Measurements from ENCODE around the gene FGF14. TPM values are rescaled to one million over a fixed set of nuclear protein-coding genes. Genes with fewer than 3 reads are reported as not detected.

FGF14 gene
- total and polyA plus RNA-seq, 2 donors (not counting 1 experiment from before 2014, with no cell fraction given) = under 0.01 TPM; not detected in 1

DNA sequence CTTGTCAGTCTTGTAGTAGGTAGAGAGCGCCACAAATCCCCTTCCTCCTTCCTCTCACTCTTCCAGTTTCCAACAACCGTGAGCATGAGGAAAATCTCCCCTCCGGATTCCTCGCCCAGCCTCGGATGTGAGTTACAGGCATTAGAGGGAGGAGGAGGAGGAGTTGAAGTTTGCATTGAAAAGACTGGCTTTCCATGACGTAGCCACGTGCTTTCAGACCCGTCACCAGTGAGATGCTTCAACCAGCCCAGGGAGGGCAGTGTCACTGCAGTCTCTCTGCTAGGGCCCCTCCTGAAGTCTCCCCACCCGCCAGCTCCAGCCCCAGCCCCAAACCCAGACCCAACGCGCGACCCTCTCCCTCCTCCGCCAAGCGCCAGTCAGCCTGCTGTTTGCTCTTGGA, 442 bp upstream of the FGF14 start:
- H3K4me2 ChIP-seq (replicated peaks; ENCODE audit: low read depth, low read length, poor library complexity, severe bottlenecking) = peak overlapping the region; percentile 48
- Mint-ChIP-seq H3K4me3 (peak overlapping the region; percentile 52), H3K4me1 (peaks cover 29% of the 10 kb centered on the region), H3K27me3 (peaks cover 55% of the 10 kb centered on the region), H3K27ac (no peak overlapping the region), H3K9me3 (ENCODE audit: insufficient read depth) (no peaks in the 10 kb centered on the region)
- CTCF ChIA-PET = no interaction called here
- intact Hi-C loops (cut with micrococcal nuclease) = no loop called here
- H4K20me1 ChIP-seq (ENCODE audit: control insufficient read depth, insufficient read depth, low read length, poor library complexity, severe bottlenecking) = no peaks in the 10 kb centered on the region
- H3K9ac ChIP-seq (ENCODE audit: low read length) = no peak overlapping the region
- no peaks in the 10 kb centered on the region for H3K36me3 ChIP-seq (replicated peaks in 1 of 2; ENCODE audit: control extremely low read depth in 1 of 2, control insufficient read depth in 1 of 2, extremely low read depth in 1 of 2, insufficient read depth in 2 of 2, low read length in 1 of 2)
- WGBS (ENCODE audit: insufficient coverage) = 0% methylated on average over 1 of the region's 14 CpGs
- H3K27ac ChIP-seq (ENCODE audit: low read length in 2 of 2) = no peak overlapping the region
- ATAC-seq (ENCODE audit: low read depth) (peak; percentile 50), DNase-seq (peak; percentile 29)
- H3K9me3 ChIP-seq (ENCODE audit: control extremely low read depth in 1 of 3, control insufficient read depth in 2 of 3, insufficient read depth in 1 of 3, low read length in 2 of 3) = peaks cover 0 to 14% (median 0%) of the 10 kb centered on the region in 3 donors
- H3K79me2 ChIP-seq (ENCODE audit: control insufficient read depth, insufficient read depth, low read length) = no peaks in the 10 kb centered on the region
- peaks cover 0 to 40% (median 28%) of the 10 kb centered on the region in 4 experiments for H3K27me3 ChIP-seq (replicated peaks in 1 of 4; ENCODE audit: control extremely low read depth in 1 of 4, control insufficient read depth in 3 of 4, insufficient read depth in 4 of 4, low read length in 3 of 4)
- H3K4me1 ChIP-seq (ENCODE audit: control insufficient read depth in 2 of 2, insufficient read depth in 2 of 2, low read length in 2 of 2) = peaks cover 30 to 32% of the 10 kb centered on the region in 2 donors
- peak overlapping the region in 1 of 5 experiments; percentile 29 for H3K4me3 ChIP-seq (ENCODE audit: control extremely low read depth in 1 of 5, extremely low read depth in 1 of 5, insufficient read depth in 1 of 5, low read depth in 2 of 5, low read length in 4 of 5)
- TF ChIP-seq EZH2 (IDR thresholded peaks at IDR 0.05; ENCODE audit: borderline replicate concordance, insufficient read depth, low read depth, low read length, poor library complexity, severe bottlenecking) = no peak
- TF ChIP-seq, protein P1, sequence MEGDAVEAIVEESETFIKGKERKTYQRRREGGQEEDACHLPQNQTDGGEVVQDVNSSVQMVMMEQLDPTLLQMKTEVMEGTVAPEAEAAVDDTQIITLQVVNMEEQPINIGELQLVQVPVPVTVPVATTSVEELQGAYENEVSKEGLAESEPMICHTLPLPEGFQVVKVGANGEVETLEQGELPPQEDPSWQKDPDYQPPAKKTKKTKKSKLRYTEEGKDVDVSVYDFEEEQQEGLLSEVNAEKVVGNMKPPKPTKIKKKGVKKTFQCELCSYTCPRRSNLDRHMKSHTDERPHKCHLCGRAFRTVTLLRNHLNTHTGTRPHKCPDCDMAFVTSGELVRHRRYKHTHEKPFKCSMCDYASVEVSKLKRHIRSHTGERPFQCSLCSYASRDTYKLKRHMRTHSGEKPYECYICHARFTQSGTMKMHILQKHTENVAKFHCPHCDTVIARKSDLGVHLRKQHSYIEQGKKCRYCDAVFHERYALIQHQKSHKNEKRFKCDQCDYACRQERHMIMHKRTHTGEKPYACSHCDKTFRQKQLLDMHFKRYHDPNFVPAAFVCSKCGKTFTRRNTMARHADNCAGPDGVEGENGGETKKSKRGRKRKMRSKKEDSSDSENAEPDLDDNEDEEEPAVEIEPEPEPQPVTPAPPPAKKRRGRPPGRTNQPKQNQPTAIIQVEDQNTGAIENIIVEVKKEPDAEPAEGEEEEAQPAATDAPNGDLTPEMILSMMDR (IDR thresholded peaks at IDR 0.05) = no peak
- POLR2A ChIA-PET = no interaction called here
- peak overlapping the region; percentile 38 for H2AFZ ChIP-seq (ENCODE audit: insufficient read depth, low read depth, low read length, poor library complexity, severe bottlenecking)

DNA sequence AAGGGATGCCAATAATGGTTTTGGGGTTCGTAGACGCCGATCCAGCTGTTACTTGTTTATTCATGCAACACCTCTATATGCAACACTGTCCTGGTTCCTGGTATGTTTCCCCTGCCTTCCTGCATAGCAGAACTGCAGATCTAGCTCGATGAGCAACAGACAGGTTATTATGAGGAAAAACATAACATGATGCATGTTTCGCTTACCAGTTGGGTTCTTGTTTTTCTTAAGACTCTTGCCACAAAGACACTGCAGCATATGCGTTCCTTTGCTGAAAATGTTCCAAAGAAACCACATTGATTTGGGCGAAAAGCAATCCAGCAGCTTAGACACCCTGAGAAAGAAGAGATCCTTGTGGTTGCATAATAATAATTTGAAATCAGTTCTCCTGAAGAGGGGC, 583 bp downstream of the FGF14 start:
- peaks cover 0 to 14% (median 0%) of the 10 kb centered on the region in 3 donors for H3K9me3 ChIP-seq (ENCODE audit: control extremely low read depth in 1 of 3, control insufficient read depth in 2 of 3, insufficient read depth in 1 of 3, low read length in 2 of 3)
- H3K27me3 ChIP-seq (replicated peaks in 1 of 4; ENCODE audit: control extremely low read depth in 1 of 4, control insufficient read depth in 3 of 4, insufficient read depth in 4 of 4, low read length in 3 of 4) = peaks cover 0 to 42% (median 31%) of the 10 kb centered on the region in 4 experiments
- H3K4me2 ChIP-seq (replicated peaks; ENCODE audit: low read depth, low read length, poor library complexity, severe bottlenecking) = peak overlapping the region; percentile 73
- H3K27ac ChIP-seq (ENCODE audit: low read length in 2 of 2) = no peak overlapping the region
- ChIA-PET POLR2A (no interaction called here), CTCF (no interaction called here)
- no peak overlapping the region for H3K9ac ChIP-seq (ENCODE audit: low read length)
- H4K20me1 ChIP-seq (ENCODE audit: control insufficient read depth, insufficient read depth, low read length, poor library complexity, severe bottlenecking) = no peaks in the 10 kb centered on the region
- Mint-ChIP-seq H3K4me3 (peak overlapping the region; percentile 51), H3K9me3 (ENCODE audit: insufficient read depth) (no peaks in the 10 kb centered on the region), H3K27ac (no peak overlapping the region), H3K27me3 (peaks cover 54% of the 10 kb centered on the region), H3K4me1 (peaks cover 29% of the 10 kb centered on the region)
- peaks cover 30 to 32% of the 10 kb centered on the region in 2 donors for H3K4me1 ChIP-seq (ENCODE audit: control insufficient read depth in 2 of 2, insufficient read depth in 2 of 2, low read length in 2 of 2)
- WGBS (ENCODE audit: insufficient coverage) = 27% methylated on average over 5 of the region's 7 CpGs
- no peaks in the 10 kb centered on the region for H3K79me2 ChIP-seq (ENCODE audit: control insufficient read depth, insufficient read depth, low read length)
- TF ChIP-seq, protein P1 (IDR thresholded peaks at IDR 0.05) = no peak
- TF ChIP-seq EZH2 (IDR thresholded peaks at IDR 0.05; ENCODE audit: borderline replicate concordance, insufficient read depth, low read depth, low read length, poor library complexity, severe bottlenecking) = no peak
- peak overlapping the region; percentile 63 for H2AFZ ChIP-seq (ENCODE audit: insufficient read depth, low read depth, low read length, poor library complexity, severe bottlenecking)
- H3K4me3 ChIP-seq (ENCODE audit: control extremely low read depth in 1 of 5, extremely low read depth in 1 of 5, insufficient read depth in 1 of 5, low read depth in 2 of 5, low read length in 4 of 5) = peak overlapping the region in 1 of 5 experiments; percentile 42
- ATAC-seq (ENCODE audit: low read depth) (no peak), DNase-seq (peak; percentile 25)
- intact Hi-C loops (cut with micrococcal nuclease) = no loop called here
- H3K36me3 ChIP-seq (replicated peaks in 1 of 2; ENCODE audit: control extremely low read depth in 1 of 2, control insufficient read depth in 1 of 2, extremely low read depth in 1 of 2, insufficient read depth in 2 of 2, low read length in 1 of 2) = no peaks in the 10 kb centered on the region

All from B cell (primary cell).